GM19452 (cell line): Measurements from ENCODE around the gene RBM38.

ENCODE experiments used
- ATAC-seq: cut with Tn5 transposase; IDR thresholded peaks from one replicate; pipeline ENCODE4 v1.9.1; 2021; ENCODE audit not compliant: unreplicated experiment

Gene RBM38

DNA sequence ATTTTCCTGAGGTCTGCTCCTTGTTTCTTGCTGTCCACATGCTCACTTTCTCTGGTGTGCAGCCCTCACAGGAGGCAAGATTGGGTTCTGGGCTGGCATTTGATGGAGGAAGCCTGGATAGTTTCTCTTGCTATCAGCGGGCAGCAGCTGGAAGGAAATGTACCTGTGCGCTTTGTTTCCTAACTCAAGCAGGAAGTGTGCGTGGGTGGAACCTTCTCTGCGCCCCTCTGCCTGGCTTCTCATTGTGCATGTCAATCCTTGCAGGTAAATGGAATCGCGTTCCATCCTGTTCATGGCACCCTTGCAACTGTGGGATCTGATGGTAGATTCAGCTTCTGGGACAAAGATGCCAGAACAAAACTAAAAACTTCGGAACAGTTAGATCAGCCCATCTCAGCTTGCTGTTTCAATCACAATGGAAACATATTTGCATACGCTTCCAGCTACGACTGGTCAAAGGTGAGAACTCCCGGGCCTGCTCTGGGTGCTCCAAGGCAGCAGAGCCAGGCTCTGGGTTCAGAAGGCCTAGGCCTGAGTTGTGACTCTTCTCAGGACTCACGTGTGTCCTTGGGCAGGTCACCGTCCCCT, 16.8 kb upstream of the RBM38 start:
- ATAC-seq = no peak

DNA sequence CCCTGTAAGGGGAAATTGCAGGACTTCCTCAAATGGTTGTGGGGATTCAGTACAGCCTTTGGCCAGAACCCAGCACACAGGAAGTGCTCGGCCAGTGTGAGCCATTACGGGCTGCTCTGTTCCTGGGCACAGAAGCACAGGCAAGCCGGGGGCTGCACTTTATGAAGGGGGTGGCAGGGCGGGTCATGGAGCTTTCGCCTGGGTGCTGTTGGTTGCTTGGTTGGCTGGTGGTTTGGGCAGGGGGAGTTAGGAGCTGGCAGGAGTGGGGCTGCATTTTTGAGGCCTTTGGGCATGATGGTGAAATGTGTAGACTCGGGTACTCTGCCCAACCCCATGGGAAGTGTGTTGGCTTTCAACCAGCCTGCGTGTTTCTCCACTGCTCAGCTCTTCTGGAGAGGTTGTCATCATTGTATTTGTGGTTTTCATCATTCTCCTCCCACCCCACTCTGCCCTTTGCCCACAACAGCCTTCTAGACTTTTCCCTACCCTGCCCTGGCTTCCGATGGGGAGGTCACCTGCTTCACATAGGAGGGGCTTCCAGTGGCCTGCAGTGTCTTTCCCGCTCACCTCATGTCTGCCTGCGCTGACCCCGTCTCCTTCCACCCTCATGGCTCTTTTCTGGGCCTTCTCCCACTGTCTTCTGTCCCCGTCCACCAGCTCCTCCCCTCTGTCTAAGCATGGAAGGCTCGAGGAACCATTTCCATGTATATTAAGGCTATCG, 16.1 kb upstream of the RBM38 start:
- no peak for ATAC-seq

DNA sequence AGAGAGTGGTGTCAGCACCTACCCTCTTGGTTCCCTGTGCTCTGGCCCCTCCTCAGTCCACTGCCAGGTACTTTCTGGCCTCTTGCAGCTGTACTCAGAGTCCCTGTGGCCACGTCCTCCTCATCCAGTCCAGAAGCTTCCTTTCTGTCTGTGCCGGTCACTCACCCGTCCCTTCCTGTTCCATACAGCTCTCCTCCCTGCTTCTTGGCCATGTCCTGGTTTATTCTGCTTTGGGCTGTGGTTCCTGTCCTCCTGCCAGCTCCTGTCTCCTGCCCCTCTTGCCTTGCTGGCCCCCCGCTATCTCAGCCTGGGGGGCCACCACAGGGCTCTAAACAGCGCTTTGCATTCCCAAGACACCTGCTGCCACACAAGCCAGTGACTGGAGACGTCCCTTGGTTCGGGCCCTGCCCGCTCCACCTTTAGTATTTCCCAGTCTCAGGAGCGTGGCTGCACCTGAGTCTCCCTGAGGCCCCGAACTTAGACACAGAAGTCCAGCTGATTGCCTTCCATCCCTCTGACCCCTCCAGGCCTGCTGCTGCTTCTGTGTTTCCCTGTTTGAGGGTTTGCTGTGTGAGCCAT, 15.5 kb upstream of the RBM38 start:
- ATAC-seq = no peak

DNA sequence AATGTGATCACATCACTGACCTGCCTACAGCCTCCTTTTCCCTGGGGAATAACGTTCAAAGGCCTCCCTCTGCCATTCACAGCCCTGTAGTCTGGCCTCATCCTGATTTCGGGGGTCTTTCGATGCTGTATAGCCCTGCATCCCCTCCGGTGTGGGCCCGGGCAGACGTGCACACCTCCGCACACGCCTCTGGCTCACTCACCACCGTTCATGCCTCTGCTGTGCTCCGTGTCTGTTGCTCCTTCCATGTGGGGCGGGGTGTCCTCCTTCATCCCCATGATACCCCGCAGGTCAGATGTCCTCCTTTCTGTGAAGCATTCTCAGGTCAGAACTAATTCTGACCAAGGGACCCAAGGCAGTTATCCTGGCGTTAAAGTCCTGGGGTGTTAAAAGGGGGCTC, 13.8 kb upstream of the RBM38 start:
- ATAC-seq = no peak

DNA sequence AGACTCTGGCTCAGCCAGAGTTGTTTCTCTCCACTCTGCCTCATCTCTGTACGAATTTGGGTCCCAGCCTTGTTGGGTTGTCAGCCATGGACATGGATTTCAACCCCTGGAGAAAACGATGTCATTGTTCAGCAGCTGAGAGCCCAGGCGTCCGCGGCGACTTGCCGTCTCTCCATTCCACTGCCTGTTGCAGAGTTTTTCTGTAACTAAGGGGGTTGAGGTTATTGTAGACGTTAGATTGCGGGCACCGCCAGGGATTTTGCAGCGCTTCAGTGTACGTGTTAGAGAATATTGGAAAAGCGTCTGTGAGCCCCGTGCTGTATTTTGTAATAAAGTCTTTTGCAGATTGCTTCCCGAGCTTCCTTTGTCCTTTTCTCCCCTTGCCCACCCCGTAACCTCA, 13.1 kb upstream of the RBM38 start:
- no peak for ATAC-seq

DNA sequence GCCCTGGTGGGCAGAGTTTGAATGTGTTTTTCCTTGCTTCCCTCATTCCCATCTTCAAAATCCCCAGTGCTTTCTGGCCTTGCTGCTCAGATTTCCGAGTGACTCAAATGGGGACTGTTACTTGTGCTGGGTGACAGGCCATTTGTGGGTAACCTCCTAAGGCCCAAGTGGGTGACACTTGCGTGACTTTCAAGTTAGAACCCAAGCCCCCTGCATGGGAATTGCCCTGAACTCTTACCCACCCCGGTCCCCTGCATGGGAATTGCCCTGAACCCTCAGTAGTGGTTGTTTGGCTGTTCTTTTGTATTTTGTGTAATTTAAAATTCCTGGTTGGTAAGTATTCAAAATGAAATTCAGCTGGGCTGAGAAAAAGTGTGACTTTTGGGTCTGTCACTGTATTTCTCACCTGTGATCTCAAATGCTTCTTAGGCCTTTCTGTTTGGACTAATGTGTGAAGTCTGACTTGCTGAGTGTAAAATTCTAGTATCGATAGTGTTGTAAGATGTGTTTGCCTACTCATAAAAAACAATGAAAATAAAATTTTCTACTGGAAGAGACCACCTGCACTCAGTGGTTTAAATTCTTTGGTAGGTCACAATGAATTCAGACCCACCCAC, 12.4 kb upstream of the RBM38 start:
- ATAC-seq = no peak

DNA sequence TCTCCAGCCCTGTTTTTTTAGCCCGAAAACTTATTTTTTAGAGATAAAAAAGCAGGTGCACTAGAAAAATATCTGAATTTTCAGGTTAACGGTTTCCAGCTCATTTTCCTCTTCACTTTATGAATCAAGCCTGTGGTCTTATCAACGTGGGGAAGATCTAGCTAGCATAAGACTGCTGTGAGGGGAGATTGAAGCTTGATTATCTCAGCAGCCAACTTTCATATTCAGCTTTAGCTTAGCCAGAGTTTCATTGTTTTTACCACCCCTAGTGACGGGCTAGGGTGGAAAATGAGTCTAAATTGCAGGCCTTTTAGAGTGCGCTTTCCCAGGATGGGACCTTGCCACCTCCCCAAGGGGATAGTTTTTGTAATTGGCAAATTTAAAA, 11.9 kb upstream of the RBM38 start:
- ATAC-seq = no peak

DNA sequence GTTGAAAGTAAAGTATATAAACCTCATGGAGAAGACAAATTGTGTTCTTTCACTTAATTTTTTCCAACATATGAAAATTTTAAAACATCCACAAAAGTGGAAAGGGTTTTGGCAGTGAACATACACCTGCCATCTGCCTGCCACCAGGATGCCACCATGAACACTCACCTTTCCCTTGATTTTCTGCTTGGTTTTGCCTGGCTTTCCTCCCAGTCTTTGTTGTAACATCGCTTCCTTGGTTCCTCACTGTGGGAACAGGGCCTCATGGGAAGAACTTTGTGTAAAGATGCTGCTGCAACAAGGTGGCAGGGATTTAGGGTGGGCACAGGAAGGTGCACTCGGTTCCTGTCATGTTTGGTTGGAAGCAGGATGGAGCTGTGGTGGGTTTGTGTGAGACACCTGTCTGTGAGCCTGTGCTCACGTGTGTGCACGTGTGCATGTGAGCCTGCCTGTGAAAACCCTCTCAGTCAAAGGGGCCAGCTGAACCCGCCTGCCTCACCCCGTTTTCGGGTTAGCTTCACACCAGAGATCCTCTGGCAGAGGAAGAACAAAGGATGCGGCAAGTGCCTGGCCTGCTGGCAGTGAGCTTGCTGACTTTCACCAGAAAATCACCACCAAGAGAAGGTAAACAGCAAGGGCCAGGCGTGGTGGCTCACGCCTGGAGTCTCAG, 11.0 kb upstream of the RBM38 start:
- ATAC-seq = no peak

DNA sequence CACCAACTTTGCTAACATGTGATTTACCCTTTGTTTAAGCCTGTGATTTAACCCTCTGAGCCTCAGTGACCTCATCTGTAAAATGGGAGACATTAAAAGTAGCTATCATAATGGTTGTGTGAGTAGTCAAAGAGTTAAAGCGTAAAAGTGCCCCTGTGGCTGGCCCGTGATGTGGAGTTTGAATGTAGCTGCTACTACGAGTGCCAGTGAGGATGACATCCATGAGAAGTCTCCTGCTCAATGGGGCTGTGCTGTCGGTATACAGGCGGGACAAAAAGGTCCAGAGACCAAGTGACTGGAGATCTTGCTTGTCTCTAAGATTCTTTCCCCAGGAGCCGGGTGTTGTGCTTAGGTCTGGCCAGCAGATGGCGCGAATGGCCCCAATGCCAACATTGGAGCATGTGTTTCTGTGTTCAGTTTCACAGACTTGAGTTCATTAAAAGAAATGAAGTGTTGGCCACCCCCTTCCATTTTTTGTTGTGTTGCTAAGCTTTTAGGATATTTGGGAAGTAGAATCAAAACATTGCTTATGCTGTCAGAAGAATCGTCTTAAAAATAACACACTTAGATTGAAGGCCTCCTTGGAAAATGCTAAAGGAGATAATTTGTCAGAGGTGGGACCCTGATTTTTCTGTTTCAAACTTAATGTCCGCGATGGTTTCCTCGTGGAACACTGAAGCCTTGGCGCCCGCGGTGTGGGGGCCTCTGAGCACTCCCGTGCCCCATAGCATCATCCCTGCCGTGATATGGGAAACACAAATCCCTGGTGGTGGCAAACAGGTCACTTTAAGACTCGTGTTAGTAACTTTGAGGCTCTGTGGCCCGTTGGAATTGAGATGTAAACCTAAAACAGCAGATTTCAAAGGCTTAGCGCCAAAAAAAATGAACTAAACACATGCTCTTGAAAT, 9.3 kb upstream of the RBM38 start:
- ATAC-seq = no peak

DNA sequence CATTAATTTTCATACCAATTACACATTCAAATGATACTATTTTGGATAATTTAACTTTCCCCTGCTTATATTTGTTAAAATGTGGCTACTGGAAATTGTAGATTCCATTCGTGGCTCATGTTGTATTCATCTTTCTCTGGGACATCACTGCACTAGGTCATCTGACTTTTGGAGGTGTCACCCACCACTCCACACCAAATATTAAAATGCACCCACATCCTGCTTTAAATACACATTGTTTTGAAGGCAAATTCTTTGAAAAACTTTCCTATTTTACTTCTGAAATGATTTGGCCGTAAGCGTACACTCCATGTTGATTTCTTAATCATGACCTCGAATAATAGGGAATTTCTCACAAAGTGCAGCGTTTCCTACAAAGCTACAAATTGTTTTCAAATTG, 8.7 kb upstream of the RBM38 start:
- ATAC-seq = no peak

DNA sequence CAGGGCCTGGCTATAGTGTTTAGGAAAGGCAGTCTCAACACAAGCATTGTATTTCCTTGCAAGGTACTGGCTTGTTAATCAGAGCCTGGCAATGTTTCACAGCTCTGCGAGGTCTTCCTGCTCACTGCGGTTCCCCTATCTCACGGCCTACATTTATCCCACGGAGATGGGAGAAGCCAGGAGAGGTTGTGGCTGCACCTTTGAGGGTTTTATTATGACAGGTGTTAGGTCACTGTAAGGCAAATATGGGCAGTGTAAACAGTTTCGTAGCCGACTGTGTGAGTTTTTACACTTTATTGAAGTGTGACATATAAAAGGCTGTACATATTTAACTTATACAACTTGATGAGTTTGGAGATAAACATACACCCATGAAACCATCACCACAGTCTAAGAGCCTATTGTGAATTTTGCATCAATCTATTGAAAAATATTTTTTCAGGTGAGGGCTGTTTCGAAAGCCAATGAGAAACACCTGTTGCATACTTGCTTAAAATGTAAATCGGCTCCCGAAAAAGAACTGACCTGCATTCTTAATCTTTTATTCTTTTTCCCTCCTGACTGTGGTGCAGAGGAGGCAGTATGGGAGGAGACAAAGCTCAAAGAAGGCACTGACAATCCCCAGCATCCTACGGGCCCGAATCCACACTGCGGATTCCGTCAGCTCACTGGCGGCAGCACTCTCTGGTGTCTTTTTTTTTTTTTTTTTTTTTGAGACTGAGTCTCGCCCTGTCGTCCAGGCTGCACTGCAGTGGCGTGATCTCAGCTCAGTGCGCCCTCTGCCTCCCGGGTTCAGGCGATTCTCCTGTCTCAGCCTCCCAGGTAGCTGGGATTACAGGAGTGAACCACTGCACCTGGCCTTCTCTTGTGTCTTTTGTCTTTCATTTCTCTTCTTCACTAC, 7.5 kb upstream of the RBM38 start:
- no peak for ATAC-seq

DNA sequence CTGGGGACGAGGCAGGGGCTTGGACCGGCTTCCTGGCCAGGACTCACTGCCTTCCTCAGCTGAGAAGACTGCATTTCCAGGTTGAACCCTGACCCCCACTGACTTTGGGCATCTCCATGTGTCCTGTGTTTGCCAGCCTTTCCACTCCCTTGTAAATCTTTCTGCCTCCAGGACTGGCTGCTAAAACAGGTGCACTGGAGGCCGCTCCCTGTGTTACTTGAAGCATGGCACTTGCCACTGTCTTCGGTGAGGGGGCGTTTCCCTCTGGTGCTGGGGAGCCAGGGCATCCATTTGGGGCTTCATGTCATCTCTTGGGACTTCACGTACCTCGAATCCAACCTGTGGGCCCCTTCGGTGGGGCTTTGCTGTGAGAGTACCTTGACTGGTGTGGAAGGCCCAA, 6.7 kb upstream of the RBM38 start:
- no peak for ATAC-seq

DNA sequence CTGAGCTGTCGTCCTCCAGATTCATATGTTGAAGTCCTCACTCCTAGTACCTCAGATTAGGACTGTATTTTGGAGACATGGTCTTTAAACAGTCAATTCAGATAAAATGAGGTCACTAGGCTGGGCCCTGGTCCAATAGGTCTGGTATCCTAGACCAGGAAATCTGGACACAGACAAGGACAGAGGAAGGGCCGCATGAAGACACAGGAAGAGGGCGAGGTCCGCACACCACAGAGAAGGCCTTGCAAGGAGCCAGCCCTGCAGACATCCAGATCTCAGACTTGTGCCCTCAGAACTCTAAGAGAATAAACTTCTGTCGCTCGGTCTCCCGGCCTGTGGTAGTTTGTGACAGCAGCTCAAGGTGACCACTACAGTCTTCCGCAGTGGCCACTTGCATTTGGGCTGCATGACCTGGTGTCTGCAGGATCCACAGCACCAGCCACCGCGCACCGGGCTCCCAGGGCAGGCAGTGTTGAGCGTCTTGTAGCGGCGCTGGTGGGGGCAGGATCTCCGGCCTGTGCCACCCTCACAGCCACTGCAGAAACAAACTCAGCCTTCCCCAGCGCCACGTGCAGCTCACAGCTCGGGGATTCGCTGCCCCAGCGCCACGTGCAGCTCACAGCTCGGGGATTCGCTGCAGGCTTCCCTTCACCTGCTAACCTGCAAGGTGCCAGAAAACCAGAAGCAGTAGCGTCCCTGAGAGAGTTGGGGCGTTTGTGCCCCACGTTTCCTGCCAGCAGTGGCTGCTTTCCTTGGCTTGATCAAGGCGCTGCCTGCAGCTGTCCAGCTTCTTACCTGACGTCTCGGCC, 6.0 kb upstream of the RBM38 start:
- no peak for ATAC-seq

DNA sequence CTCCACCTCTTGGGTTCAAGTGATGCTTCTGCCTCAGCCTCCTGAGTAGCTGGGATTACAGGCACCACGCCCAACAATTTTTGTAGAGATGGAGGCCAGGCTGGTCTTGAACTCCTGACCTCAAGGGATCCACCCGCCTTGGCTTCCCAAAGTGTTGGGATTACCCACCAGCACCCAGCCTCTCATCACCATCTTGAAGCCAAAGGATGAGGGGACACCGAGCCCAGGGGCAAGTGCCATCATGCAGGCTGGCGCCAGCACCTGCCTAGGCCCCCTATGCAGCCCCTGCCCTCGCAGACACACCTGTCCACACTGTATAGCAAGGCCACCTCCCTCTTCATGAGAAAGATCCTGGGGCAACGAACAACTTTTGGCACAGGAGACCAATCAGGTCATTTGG, 5.3 kb upstream of the RBM38 start:
- no peak for ATAC-seq

DNA sequence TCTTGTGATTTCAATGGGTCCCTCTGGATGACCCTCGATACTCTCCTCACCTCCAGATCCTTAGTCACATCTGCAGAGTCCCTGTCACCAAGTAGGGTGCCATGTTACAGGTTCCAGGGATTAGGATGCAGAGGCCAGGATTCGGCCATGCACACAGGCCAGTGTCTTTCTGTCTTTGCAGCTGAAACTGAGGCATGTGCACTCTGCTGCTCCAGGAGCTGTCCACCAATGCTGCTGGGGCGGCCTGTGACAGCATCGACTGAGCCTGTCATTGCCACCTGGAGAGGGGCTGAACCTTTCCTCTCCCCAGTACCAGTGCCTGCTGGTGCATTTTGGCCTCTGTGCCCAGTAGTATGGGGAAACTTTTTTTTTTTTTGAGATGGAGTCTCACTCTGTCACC, 4.4 kb upstream of the RBM38 start:
- no peak for ATAC-seq

DNA sequence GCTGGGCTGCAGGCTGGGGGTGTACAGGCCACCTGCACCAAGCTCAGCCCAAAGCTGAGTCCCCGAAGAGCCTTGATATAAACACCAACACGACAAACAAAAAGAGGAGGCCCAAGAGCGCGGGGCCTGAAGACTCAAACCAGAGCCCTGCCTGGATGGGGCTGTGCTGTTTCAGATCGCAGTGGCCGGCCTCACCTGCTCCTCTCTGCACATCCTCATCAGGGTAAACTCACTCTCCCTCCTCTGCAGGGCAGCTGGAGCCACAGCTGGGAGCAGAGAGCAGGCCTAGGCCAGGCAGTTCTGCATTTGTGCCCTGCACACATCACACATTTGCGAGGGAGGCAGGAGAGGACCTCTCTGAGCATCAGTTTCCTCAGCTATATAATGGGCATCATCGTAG, 3.7 kb upstream of the RBM38 start:
- no peak for ATAC-seq

DNA sequence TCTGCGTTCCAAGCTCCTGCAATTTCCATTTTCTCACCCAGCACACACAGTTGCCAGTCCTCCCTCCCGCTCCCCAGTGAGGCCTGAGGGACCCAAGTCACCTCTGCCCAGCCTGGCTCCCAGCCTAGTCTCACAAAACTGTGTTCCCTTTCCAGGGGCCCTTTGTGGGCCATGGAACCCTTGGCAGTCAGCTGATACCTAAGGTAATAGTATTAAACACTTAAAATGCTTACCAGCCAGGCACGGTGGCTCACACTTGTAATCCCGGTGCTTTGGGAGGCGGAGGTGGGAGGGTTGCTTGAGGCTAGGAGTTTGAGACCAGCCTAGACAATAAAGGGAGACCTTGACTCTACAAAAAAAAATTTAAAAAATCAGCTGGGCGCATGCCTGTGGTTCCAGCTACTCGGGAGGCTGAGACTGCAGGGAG, 3.2 kb upstream of the RBM38 start:
- no peak for ATAC-seq

DNA sequence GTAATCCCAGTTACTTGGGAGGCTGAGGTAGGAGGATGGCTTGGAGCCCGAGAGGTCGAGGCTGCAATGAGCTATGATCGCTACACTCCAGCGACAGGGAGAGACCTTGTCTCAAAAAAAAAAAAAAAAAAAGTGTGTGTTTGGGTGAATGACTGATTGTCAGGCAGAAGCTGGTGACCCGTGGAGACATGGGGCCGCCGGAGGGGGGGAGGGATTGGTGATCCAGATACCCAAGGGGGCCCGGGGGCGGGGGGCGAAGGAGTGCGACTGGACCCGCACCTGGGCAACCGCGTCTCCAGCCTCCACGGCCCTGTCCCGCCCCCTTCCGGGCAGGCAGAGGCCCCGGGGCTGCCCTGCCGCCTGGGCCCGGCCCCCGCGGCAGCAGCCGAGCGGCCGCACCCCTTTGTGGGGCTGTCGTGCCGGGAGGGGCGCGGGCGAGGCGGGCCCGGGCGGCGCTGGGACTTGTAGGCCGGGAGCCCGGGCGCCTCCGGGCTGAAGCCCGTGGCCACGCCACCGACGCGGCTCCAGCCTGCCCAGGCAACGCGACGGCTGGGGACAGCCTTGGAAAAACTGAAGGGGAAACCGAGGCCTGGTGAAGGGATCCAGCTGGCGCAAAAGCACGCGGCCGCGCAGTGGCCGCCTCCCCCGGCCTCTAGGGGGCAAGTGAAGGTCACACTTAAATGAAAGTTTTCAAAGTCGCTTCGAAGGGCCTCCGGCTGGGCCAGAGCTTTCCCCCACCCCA, 2.1 kb upstream of the RBM38 start:
- ATAC-seq = no peak
